Measurements from ENCODE around the gene TDRD1.

Gene TDRD1

GRCh38 chr10:114207349-114207748 is 28.2 kb downstream of the TDRD1 start:
- Histone ChIP-seq H3K27me3 (ENCODE audit: insufficient read depth, low read length) (no peaks in the 10 kb centered on the region), H3K4me3 (ENCODE audit: low read depth, low read length, poor library complexity, severe bottlenecking) (no peak overlapping the region), H3K4me2 (ENCODE audit: low read length) (no peak overlapping the region), H3K79me2 (ENCODE audit: insufficient read depth, low read length) (no peaks in the 10 kb centered on the region), H2AFZ (ENCODE audit: low read length) (no peak overlapping the region), H3K9me2 (ENCODE audit: low read depth, low read length) (no peaks in the 10 kb centered on the region), H3K36me3 (ENCODE audit: insufficient read depth, low read length) (no peaks in the 10 kb centered on the region), H4K20me1 (ENCODE audit: insufficient read depth, low read length) (no peaks in the 10 kb centered on the region), H3K4me1 (ENCODE audit: insufficient read depth, low read length, severe bottlenecking) (no peaks in the 10 kb centered on the region), H3F3A (ENCODE audit: insufficient read depth, low read length) (no peaks in the 10 kb centered on the region), H3K9ac (ENCODE audit: low read length) (no peak overlapping the region), H3K27ac (ENCODE audit: low read depth, low read length, poor library complexity, severe bottlenecking) (no peak overlapping the region), H3K9me3 (ENCODE audit: low read length) (no peaks in the 10 kb centered on the region)
- TF ChIP-seq CTCF (IDR thresholded peaks at IDR 0.05; ENCODE audit: low read length): no peak

- Histone ChIP-seq H3K4me3 (ENCODE audit: low read depth, low read length, poor library complexity, severe bottlenecking) (no peak overlapping the region), H3K9me3 (ENCODE audit: low read length) (no peaks in the 10 kb centered on the region), H3K27me3 (ENCODE audit: insufficient read depth, low read length) (no peaks in the 10 kb centered on the region), H3K9ac (ENCODE audit: low read length) (no peak overlapping the region), H3K4me2 (ENCODE audit: low read length) (no peak overlapping the region), H3K79me2 (ENCODE audit: insufficient read depth, low read length) (no peaks in the 10 kb centered on the region), H2AFZ (ENCODE audit: low read length) (no peak overlapping the region), H3K36me3 (ENCODE audit: insufficient read depth, low read length) (no peaks in the 10 kb centered on the region), H3K4me1 (ENCODE audit: insufficient read depth, low read length, severe bottlenecking) (no peaks in the 10 kb centered on the region), H3K27ac (ENCODE audit: low read depth, low read length, poor library complexity, severe bottlenecking) (no peak overlapping the region), H4K20me1 (ENCODE audit: insufficient read depth, low read length) (no peaks in the 10 kb centered on the region), H3K9me2 (ENCODE audit: low read depth, low read length) (no peaks in the 10 kb centered on the region), H3F3A (ENCODE audit: insufficient read depth, low read length) (no peaks in the 10 kb centered on the region)
- no peak for TF ChIP-seq CTCF (IDR thresholded peaks at IDR 0.05; ENCODE audit: low read length)
- TF ChIP-seq EZH2 (IDR thresholded peaks at IDR 0.05; ENCODE audit: borderline replicate concordance, low read length): no peak
Observed at GRCh38 chr10:114208351-114208750, 29.2 kb downstream of the TDRD1 start.

- H3F3A ChIP-seq (ENCODE audit: insufficient read depth, low read length): no peaks in the 10 kb centered on the region
- no peak overlapping the region for H3K4me3 ChIP-seq (ENCODE audit: low read depth, low read length, poor library complexity, severe bottlenecking)
- no peak overlapping the region for H3K27ac ChIP-seq (ENCODE audit: low read depth, low read length, poor library complexity, severe bottlenecking)
- H3K36me3 ChIP-seq (ENCODE audit: insufficient read depth, low read length): no peaks in the 10 kb centered on the region
- H2AFZ ChIP-seq (ENCODE audit: low read length): no peak overlapping the region
- H3K9me2 ChIP-seq (ENCODE audit: low read depth, low read length): no peaks in the 10 kb centered on the region
- H3K9me3 ChIP-seq (ENCODE audit: low read length): no peaks in the 10 kb centered on the region
- no peaks in the 10 kb centered on the region for H3K4me1 ChIP-seq (ENCODE audit: insufficient read depth, low read length, severe bottlenecking)
- no peak overlapping the region for H3K4me2 ChIP-seq (ENCODE audit: low read length)
- no peak for TF ChIP-seq CTCF (IDR thresholded peaks at IDR 0.05; ENCODE audit: low read length)
- TF ChIP-seq EZH2 (IDR thresholded peaks at IDR 0.05; ENCODE audit: borderline replicate concordance, low read length): no peak
- no peaks in the 10 kb centered on the region for H4K20me1 ChIP-seq (ENCODE audit: insufficient read depth, low read length)
- no peaks in the 10 kb centered on the region for H3K79me2 ChIP-seq (ENCODE audit: insufficient read depth, low read length)
- H3K27me3 ChIP-seq (ENCODE audit: insufficient read depth, low read length): no peaks in the 10 kb centered on the region
- no peak overlapping the region for H3K9ac ChIP-seq (ENCODE audit: low read length)
Observed at GRCh38 chr10:114212153-114212552, 33.0 kb downstream of the TDRD1 start.
